Adipocyte (in vitro differentiated cells): ENCODE data around the gene KCNE5.
"Not testable (repeated sequence)": the region's sequence is repeated elsewhere in the genome, so short reads cannot be mapped to it uniquely, and the experiment has no call there.

Source experiments
- DNase-seq: peaks from one replicate; pipeline ENCODE4 v3.0.0-alpha.2; 2015; ENCODE audit warnings: low read depth
- H3K27me3 ChIP-seq: replicated peaks from 2 replicates; pipeline ENCODE4 v1.7.0; 2013; ENCODE audit warnings: mild to moderate bottlenecking, low read length, moderate library complexity; ENCODE audit not compliant: control insufficient read depth, insufficient read depth
- H3K36me3 ChIP-seq: 2 replicates; pipeline ENCODE4 v1.7.0; 2013; ENCODE audit warnings: low read length, mild to moderate bottlenecking, moderate library complexity; ENCODE audit not compliant: control insufficient read depth, insufficient read depth, severe bottlenecking
- H3K4me1 ChIP-seq: 2 replicates; pipeline ENCODE4 v1.7.0; 2013; ENCODE audit warnings: mild to moderate bottlenecking, low read length, moderate library complexity; ENCODE audit not compliant: control insufficient read depth, insufficient read depth
- H3K4me3 ChIP-seq: 2 replicates; pipeline ENCODE4 v1.7.0; 2013; ENCODE audit warnings: mild to moderate bottlenecking, low read length, moderate library complexity
- H3K9ac ChIP-seq: 2 replicates; pipeline ENCODE4 v1.7.0; 2013; ENCODE audit warnings: mild to moderate bottlenecking, low read length, moderate library complexity
- H3K9me3 ChIP-seq: 2 replicates; pipeline ENCODE4 v1.7.0; 2013; ENCODE audit warnings: mild to moderate bottlenecking, low read length, moderate library complexity; ENCODE audit not compliant: control insufficient read depth

The KCNE5 gene

GRCh38 chrX:109601486-109601885, 23.5 kb downstream of the KCNE5 start:
- DNase-seq = no peak
- no peak overlapping the region for H3K9ac ChIP-seq

DNA sequence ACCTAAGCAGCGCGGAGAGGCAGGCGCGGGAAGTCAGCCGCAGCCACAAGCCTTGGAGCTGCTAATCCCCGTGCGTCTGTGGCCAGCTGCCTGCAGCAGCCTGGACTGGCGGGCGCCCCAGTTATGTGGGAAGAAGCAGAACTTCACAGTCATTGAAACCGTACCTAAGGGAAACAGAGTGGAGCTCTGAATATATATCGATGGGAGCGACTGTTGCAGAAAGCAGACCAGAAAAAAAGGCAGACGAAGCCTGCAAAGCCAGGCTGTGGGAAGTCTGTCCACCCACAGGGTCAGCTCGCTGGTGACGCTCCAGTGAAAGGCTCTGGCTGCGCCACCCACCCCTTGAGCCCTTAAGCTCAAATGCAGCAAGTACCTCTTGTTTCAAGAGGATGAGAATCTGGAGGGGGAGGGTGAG, 24.7 kb downstream of the KCNE5 start:
- Histone ChIP-seq H3K9me3 (peaks cover 6% of the 10 kb centered on the region), H3K4me1 (no peaks in the 10 kb centered on the region), H3K9ac (no peak overlapping the region), H3K27me3 (peaks cover 60% of the 10 kb centered on the region), H3K4me3 (peak overlapping the region; percentile 50), H3K36me3 (no peaks in the 10 kb centered on the region)
- DNase-seq = peak; percentile 39

More at GRCh38 chrX:109601486-109601885, 23.5 kb downstream of the KCNE5 start:
- Histone ChIP-seq H3K27me3 (peaks cover 52% of the 10 kb centered on the region), H3K36me3 (no peaks in the 10 kb centered on the region), H3K4me1 (no peaks in the 10 kb centered on the region), H3K4me3 (no peak overlapping the region), H3K9me3 (peaks cover 15% of the 10 kb centered on the region)

DNA sequence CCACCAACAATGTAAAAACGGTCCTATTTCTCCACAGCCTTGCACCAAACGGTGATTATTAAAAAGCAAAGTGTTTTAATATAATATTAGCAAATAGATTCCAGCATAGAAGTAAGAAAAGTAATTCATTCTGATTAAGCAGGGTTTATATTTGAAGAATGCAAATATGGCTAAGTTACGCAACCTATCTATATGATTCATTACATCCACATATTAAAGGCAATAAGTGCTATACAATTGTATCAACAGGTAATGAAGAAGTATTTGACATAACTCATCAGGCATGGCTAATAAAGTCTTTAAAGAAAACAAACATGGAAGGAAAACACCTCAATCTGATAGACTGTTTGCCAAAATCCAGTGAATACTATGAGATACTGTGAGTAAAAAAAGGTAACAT, 29.0 kb downstream of the KCNE5 start:
- H3K4me1 ChIP-seq = no peaks in the 10 kb centered on the region
- no peak for DNase-seq
- H3K36me3 ChIP-seq = no peaks in the 10 kb centered on the region
- H3K9ac ChIP-seq = no peak overlapping the region
- H3K9me3 ChIP-seq = peaks cover 7% of the 10 kb centered on the region
- peaks cover 58% of the 10 kb centered on the region for H3K27me3 ChIP-seq
- no peak overlapping the region for H3K4me3 ChIP-seq

- no peaks in the 10 kb centered on the region for H3K36me3 ChIP-seq
- no peak overlapping the region for H3K4me3 ChIP-seq
- no peak for DNase-seq
- H3K9me3 ChIP-seq = peaks cover 9% of the 10 kb centered on the region
- peaks cover 49% of the 10 kb centered on the region for H3K27me3 ChIP-seq
- no peak overlapping the region for H3K9ac ChIP-seq
- no peaks in the 10 kb centered on the region for H3K4me1 ChIP-seq
Observed at GRCh38 chrX:109590176-109590575, 34.8 kb downstream of the KCNE5 start.

DNA sequence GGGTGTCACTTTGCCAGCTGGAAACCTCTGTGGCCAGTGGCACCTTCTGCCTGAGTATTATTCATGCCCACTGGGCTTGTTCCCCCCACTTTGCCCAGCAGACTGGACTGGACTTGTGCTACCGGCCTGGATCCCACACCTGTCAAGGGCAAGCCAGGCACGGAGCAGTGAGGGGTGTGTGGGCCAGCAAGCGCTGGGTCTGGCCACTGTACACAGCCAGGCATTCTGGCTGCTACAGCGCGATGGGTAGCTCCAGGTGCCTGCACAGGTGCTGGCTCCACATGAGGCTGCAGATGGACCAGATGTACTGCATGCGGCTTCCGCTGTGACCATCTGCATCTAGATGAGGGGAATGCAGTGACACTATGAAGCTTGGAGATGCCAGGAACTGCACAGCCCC, 39.5 kb downstream of the KCNE5 start:
- H3K4me3 ChIP-seq = no peak overlapping the region
- H3K9me3 ChIP-seq = no peaks in the 10 kb centered on the region
- H3K27me3 ChIP-seq = peaks cover 56% of the 10 kb centered on the region
- no peaks in the 10 kb centered on the region for H3K36me3 ChIP-seq
- H3K9ac ChIP-seq = no peak overlapping the region
- no peak for DNase-seq
- H3K4me1 ChIP-seq = no peaks in the 10 kb centered on the region

- Histone ChIP-seq H3K27me3 (peaks cover 51% of the 10 kb centered on the region), H3K4me3 (no peak overlapping the region), H3K36me3 (no peaks in the 10 kb centered on the region), H3K9ac (no peak overlapping the region), H3K4me1 (no peaks in the 10 kb centered on the region), H3K9me3 (peaks cover 5% of the 10 kb centered on the region)
- DNase-seq = no peak
Observed at GRCh38 chrX:109578916-109579315, 46.1 kb downstream of the KCNE5 start.

DNA sequence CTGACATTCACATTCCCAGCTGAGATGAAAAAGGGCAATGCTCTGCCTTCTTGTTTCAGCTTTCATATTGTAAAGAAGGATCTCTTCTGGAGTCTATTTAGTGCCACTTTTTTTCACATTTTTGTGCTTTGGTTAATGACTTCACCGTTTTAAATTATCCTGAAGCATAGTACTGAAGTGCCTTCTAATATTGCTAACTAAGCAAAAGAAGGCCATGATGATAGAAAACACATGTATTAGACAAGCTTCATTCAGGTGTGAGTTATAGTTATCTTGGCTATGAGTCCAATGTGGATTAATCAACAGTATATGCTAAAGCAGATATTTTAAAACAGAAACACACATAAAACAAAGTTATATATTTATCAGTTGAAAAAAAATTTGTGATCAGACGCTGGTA, 47.9 kb downstream of the KCNE5 start:
- Histone ChIP-seq H3K36me3 (no peaks in the 10 kb centered on the region), H3K9ac (no peak overlapping the region), H3K4me3 (no peak overlapping the region), H3K9me3 (peaks cover 5% of the 10 kb centered on the region), H3K27me3 (peaks cover 43% of the 10 kb centered on the region), H3K4me1 (no peaks in the 10 kb centered on the region)
- DNase-seq = no peak

- H3K36me3 ChIP-seq, DNase-seq, H3K4me3 ChIP-seq, H3K9me3 ChIP-seq, H3K4me1 ChIP-seq, H3K9ac ChIP-seq: not testable (repeated sequence)
- peaks cover 37% of the 10 kb centered on the region for H3K27me3 ChIP-seq
Observed at GRCh38 chrX:109576083-109576482, 48.9 kb downstream of the KCNE5 start.
